Jurkat, Clone E6-1 (cell line): Measurements from ENCODE around the gene EEF1G.
"Not testable (repeated sequence)": the region's sequence is repeated elsewhere in the genome, so short reads cannot be mapped to it uniquely, and the experiment has no call there.

Experiments used
- DNase-seq: peaks from one replicate; pipeline ENCODE4 v3.0.0-alpha.2; 2011; ENCODE audit warnings: low read depth, low spot score
- H3K4me3 ChIP-seq: 2 replicates; pipeline ENCODE4 v1.5.1; 2011; ENCODE audit warnings: mild to moderate bottlenecking, low read length, control low read depth, moderate library complexity

EEF1G gene

DNA sequence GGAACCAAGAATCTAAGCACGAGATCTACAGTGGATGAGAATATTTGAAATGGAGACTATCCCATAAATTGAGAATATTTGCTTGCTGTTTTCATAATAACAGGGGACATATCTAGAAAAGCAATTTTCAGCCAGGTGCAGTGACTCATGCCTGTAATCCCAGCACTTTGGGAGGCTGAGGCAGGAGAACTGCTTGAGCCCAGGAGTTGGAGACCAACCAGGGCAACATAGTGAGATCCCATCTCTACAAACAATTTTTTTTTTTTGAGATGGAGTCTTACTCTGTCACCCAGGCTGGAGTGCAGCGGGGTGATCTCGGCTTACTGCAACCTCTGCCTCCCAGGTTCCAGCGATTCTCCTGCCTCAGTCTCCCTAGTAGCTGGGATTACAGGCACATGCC, 8.0 kb upstream of the EEF1G start:
- not testable (repeated sequence) for DNase-seq, H3K4me3 ChIP-seq

DNA sequence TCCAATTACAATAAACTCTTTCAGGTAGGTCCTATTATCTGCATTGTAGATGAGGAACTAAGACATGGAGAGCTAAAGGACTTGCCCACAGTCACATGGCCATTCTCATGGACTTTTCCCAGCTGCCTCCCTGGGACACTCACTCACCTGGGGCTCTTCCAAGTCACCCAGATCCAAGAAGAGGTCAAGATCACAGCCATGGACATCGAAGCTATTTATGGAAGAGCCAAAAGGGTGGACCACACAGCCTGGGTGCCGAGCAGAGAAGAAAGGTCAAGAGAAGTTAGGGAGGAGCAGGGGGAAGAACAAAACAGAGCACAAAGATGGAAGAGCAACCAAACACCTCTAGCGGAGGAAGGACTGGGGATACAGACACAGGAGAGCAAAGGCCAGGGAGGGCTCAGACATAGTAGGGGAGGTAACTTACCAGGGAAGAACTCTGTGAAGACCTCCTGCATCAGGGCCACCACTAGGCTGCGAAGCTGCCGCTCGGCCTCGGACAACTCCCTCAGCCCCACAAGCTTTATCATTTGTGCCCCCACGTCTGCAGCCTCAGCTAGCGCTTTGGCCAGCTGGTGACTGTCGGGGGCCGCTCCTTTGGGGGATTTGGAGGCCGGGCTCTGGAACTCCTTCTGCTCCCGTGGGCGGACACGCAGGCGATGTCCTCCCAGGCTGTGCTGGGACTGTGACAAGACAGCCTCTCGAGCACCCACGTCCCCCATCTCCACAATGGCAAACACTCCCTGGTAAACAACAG, 7.4 kb upstream of the EEF1G start:
- H3K4me3 ChIP-seq, result no peak overlapping the region
- DNase-seq, result no peak

DNA sequence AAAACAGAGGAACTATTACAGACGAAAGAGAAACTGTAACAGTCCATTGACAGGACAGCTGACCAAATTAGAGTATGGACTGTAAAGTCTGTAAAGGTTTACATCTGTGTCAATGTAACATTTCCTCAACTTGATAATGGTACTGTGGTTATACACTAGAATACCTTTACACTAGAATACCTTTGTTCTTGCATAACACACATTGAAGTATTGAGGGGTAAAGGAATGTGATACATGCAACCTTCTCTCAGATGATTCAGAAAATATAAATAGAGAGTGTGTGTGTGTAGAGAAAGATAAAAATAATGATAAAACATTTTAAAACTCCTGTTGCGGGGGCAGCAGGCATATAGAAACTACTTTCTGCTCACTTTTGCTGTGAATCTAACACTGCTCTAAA, 5.6 kb upstream of the EEF1G start:
- H3K4me3 ChIP-seq, result no peak overlapping the region
- no peak for DNase-seq

DNA sequence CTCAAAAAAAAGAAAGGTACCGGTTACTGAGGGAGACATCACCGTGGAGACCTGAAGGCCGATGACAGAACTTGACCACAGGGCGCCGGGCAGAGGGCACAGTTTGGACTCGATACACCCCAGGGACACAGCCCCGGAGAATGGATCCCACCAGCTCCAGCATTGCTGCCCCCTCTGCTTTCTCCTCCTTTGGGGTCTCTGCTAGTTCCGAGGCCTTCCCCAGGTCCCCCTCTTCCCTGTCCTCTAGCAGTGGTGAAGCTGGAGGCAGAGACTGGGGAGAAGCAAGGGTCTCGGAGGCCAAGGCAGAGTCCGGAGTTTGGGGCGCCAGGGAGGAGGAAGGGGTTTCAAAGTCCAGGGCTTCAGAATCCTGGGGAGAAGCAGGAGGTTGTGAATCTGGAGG, 4.8 kb upstream of the EEF1G start:
- H3K4me3 ChIP-seq, result no peak overlapping the region
- DNase-seq, result no peak

GRCh38 chr11:62577046-62577714, 3.5 kb upstream of the EEF1G start:
- DNase-seq, result no peak
- H3K4me3 ChIP-seq, result no peak overlapping the region

GRCh38 chr11:62575837-62576236, 2.1 kb upstream of the EEF1G start:
- H3K4me3 ChIP-seq, result no peak overlapping the region
- no peak for DNase-seq

- no peak for DNase-seq
Observed at GRCh38 chr11:62575156-62575555, 1.5 kb upstream of the EEF1G start.

GRCh38 chr11:62574363-62575071, 826 bp upstream of the EEF1G start:
- DNase-seq, result no peak

More at GRCh38 chr11:62575156-62575555, 1.5 kb upstream of the EEF1G start:
- peak overlapping the region; percentile 83; the same call in 1 of the 2 replicates for H3K4me3 ChIP-seq

DNA sequence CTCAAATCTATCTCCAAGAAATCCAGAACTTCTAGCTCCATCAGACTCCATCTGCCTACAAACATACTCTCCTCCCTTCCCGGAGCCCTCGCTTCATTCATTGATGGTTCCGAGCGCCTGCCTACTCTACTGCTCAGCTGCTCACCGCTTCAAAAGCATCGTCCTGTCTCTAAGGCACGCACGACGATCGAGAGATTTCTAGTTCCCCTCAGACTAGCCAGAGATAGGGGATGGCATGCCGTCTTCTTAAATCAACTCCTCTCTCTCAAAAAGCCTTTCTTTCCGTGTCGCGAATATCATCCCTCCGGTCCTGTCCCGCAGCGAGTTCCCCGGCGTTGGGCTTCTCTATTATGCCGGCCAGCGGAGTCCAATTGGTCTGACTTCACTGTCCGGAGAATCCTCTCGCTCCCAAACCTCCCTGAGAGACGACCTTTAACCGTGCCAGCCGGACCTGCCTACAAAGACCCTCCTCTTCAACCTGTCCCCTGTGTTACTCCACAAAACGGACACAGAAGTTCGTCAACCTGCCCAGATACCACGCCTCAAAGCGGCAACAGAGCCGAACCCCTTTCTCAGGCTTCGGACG, 592 bp downstream of the EEF1G start:
- peak overlapping the region; percentile 83 for H3K4me3 ChIP-seq
- DNase-seq, result no peak

More at GRCh38 chr11:62574363-62575071, 826 bp upstream of the EEF1G start:
- H3K4me3 ChIP-seq, result peak overlapping the region; percentile 83

- DNase-seq, result no peak
- H3K4me3 ChIP-seq, result peak overlapping the region; percentile 83
Observed at GRCh38 chr11:62572431-62572830, 1.3 kb downstream of the EEF1G start.

GRCh38 chr11:62571493-62571892, 2.2 kb downstream of the EEF1G start:
- DNase-seq, H3K4me3 ChIP-seq: not testable (repeated sequence)

- not testable (repeated sequence) for DNase-seq, H3K4me3 ChIP-seq
Observed at GRCh38 chr11:62570903-62571302, 2.8 kb downstream of the EEF1G start.

- no peak overlapping the region for H3K4me3 ChIP-seq
- no peak for DNase-seq
Observed at GRCh38 chr11:62569611-62570010, 4.1 kb downstream of the EEF1G start.

DNA sequence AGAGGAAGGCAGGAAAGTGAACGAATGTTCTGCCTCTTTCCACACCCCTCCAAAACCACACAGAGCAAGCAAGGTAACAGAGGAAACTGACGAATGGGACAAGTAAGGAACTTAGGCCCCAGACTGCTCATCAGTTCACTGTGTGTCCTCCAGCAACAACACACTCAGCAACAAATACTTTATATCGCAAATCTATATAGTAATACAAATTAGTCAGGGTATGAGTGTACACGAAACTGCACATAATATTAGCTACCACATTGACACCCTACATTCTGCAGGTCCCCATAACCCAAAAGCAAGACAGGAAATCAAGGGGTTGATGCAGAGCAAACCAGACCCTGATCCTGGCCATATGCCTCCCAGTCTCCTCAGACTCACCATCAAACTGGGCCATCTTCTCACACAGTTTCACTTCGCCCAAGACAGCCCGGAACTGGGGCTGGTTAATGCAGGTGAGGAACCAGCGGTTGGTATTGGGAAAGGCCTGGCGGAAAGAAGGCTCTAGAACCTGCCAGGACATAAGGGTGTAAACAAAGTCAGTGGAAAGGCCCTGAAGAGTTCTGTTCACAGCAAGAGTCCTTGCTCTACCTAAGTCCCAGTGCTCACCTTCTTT, 6.6 kb downstream of the EEF1G start:
- H3K4me3 ChIP-seq, result no peak overlapping the region
- no peak for DNase-seq

DNA sequence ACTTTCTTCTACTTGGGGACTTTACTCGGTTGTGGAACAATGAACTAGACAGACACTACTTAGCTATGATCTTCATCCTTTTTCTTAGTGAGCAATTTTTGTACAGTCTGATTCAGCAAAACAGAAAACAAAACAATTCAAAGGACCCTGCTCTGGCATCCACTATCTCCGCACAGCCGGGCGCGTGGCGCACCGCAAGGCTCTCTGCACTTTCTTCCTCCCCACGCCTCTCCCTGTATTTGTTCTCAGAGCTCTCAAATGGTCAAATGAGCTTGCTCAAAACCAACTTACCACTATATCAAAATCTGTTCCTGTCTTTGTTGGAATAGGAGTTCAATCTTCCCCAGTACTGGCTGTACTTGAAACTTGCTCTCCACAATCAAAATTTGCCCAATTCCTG, 7.4 kb downstream of the EEF1G start:
- no peak for DNase-seq
- H3K4me3 ChIP-seq, result no peak overlapping the region

DNA sequence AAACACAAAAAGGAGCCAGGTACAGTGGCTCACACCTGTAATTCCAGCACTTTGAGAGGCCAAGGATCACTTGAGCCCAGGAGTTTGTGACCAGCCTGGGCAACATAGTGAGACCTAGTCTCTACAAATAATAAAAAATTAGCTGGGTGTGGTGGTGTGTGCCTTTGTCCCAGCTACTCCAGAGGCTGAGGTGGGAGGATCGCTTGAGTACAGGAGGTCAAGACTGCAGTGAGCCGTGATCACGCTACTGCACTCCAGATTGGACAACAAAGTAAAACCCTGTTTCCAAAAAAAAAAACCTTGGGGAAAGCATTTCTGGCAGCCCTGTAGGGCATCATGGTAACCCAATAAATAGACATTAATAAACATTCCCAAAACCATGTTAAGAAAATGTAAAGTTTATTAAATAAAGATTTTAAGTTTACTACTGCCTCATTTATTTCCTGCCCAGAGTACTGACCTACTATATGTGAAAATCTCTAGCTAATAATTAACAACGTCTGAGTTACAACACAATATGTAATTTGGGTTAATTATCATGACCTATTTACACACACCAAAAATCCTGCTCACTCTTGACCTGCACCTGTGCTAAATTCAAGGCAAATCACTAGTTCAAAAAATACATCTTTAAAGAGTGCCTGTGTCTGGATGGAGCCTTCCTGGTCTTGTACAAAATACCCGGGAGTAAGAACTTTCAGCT, 8.4 kb downstream of the EEF1G start:
- no peak for DNase-seq
- no peak overlapping the region for H3K4me3 ChIP-seq

DNA sequence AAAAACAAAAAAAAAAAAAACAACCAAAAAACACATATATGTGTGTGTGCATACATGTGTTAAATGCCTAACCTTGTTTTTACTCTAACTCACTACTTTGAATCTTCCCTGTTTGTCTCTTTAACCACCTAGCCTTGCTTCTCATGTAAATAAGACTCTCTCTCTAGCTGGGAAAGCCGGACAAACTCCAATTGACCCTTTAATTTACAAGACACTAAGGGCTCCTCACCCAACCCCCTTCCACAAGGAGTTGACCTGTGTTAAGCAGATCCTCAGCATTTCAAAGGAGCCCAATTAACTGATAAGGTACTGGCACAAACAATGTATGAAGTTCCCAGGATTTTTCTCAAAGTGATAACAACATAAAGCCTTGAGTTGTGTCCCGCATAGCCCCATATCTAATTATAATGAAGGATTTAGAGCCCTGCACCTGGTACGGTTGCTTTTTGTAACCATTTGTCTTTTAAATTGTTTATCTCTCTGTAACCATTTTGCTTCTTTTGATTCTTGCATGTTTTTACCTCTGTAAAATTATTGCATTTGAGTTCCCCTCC, 11.9 kb downstream of the EEF1G start:
- not testable (repeated sequence) for DNase-seq

DNA sequence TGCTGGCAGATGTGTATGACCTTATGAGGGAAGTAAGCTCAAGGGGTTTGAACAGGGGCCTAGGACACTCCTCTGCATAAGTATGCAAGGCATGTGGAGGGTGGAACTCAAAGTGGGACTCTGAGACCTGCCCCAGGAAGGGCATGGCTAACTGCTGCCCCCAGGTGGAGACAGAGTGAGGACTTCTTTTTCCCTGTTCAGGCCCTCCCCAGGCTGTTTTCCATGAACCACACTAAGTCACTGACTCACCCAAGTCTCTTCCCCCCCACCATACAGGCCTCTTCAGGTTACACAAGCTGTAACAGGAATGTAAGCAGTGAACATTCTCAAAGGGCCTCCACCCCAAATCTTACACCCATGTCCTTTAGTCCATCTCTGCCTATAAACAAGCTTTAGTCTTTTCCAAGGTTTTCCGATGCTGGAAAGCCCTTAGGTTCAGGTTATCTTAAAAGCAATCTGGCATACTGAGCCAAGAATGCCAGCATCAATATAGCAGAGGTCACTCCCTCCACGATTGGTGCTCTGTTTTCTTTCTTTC, 13.1 kb downstream of the EEF1G start:
- DNase-seq, result peak; percentile 56
- no peak overlapping the region for H3K4me3 ChIP-seq

More for the DNA sequence above, 11.9 kb downstream of the EEF1G start:
- not testable (repeated sequence) for H3K4me3 ChIP-seq
